HUES48 (cell line): ENCODE measurements around the gene ADH1A.
"Not testable (repeated sequence)": the region's sequence is repeated elsewhere in the genome, so short reads cannot be mapped to it uniquely, and the experiment has no call there.

ENCODE experiments used
- H3K27ac ChIP-seq: one replicate; pipeline ENCODE4 v1.7.0; 2013; ENCODE audit warnings: low read depth, low read length, inconsistent platforms
- H3K27me3 ChIP-seq: 2 replicates; pipeline ENCODE4 v1.6.1; 2013; ENCODE audit warnings: mild to moderate bottlenecking, low read length; ENCODE audit not compliant: control insufficient read depth, insufficient read depth
- H3K36me3 ChIP-seq: 2 replicates; pipeline ENCODE4 v1.6.1; 2013; ENCODE audit warnings: low read length; ENCODE audit not compliant: control insufficient read depth, insufficient read depth
- H3K4me1 ChIP-seq: 2 replicates; pipeline ENCODE4 v1.6.1; 2013; ENCODE audit warnings: mild to moderate bottlenecking, low read length; ENCODE audit not compliant: control insufficient read depth, insufficient read depth
- H3K4me3 ChIP-seq: 2 replicates; pipeline ENCODE4 v1.5.1; 2013; ENCODE audit warnings: mild to moderate bottlenecking, low read depth, low read length
- H3K9ac ChIP-seq: 2 replicates; pipeline ENCODE4 v1.6.1; 2013; ENCODE audit warnings: mild to moderate bottlenecking, low read depth, low read length, moderate library complexity
- H3K9me3 ChIP-seq: 2 replicates; pipeline ENCODE4 v1.6.1; 2013; ENCODE audit warnings: low read length; ENCODE audit not compliant: control insufficient read depth, insufficient read depth

Gene ADH1A

DNA sequence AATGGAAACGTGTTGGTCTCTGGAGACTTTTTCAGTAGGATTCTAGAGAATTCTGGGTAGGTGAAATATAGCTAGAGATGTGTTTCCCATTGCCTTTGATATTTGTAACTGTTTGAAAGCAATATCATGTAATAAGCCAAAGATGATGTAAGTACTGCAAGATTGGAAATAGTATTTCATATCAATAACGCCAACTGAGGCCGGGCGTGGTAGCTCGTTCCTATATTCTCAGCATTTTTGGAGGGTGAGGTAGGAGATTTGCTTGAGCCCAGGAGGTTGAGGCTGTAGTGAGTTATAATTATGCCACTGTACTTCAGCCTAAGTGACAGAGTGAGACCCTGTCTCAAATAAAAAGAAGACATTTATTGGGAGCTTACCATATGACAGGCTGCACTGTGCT is 9.5 kb downstream of the ADH1A start:
- Histone ChIP-seq H3K9me3 (no peaks in the 10 kb centered on the region), H3K27ac (no peak overlapping the region), H3K27me3 (no peaks in the 10 kb centered on the region), H3K9ac (no peak overlapping the region), H3K4me3 (no peak overlapping the region), H3K4me1 (peaks cover 7% of the 10 kb centered on the region; the same call in 1 of the 2 replicates), H3K36me3 (no peaks in the 10 kb centered on the region)

DNA sequence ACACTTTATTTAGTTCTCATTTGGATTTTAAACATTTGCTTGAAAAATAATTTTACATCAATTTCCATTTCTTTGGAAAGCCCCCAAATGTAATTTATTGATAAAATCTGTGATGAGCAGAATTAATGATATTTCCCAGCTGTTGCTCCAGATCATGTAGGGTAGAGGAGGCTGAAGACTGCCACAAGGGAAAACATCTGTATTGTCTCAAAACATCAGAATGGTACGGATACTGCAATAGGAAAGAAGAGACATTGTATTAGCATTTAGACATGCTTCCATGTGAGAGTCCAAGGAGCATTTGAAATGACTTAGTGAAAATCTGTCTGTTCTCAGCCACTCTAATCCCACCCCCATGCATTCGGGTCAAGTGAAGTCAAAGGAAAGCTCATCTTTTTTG is 14.4 kb downstream of the ADH1A start:
- Histone ChIP-seq H3K9me3 (no peaks in the 10 kb centered on the region), H3K27me3 (no peaks in the 10 kb centered on the region), H3K4me1 (peaks cover 7% of the 10 kb centered on the region; the same call in 1 of the 2 replicates), H3K4me3 (no peak overlapping the region), H3K9ac (no peak overlapping the region), H3K27ac (no peak overlapping the region), H3K36me3 (no peaks in the 10 kb centered on the region)

DNA sequence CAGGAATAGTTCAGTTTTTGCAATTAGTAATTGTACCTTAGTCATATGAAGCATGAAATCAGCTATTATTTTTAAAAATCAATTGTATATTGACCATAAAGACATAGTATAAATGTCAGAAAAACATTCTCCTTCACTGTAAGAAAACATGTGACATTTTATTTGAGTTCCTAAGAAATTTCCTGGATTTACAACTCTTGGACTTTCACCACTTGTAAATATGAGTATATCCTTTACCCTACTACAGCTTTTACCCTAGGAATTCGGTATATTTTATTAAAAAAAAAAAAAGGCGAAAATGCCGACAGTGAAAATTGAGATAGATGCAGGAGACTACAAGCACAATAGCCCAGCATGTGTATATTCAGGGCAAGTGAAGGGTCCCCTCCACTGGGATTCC is 14.9 kb downstream of the ADH1A start:
- H3K27ac ChIP-seq: no peak overlapping the region
- H3K4me3 ChIP-seq: no peak overlapping the region
- H3K4me1 ChIP-seq: peaks cover 7% of the 10 kb centered on the region; the same call in 1 of the 2 replicates
- no peaks in the 10 kb centered on the region for H3K27me3 ChIP-seq
- H3K9ac ChIP-seq: no peak overlapping the region
- H3K36me3 ChIP-seq: no peaks in the 10 kb centered on the region
- H3K9me3 ChIP-seq: peaks cover 5% of the 10 kb centered on the region

DNA sequence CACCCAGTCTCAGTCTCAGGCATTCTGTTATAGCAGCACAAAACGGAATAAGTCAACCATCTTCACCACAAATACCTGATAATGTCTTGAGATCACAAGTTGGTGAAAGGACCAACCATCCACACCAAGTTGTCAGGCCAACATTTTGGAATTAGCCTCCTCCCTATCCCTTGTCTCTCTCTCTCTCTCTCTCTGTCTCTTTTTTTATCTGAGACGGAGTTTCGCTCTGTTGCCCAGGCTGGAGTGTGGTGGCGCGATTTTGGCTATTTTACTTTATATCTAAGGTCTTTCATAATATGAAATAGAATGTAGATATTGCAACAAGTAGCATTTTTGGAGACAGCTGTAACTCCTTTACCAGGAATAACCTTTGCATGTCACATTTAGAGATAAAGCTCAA is 15.7 kb downstream of the ADH1A start:
- H3K27me3 ChIP-seq: no peaks in the 10 kb centered on the region
- H3K4me1 ChIP-seq: peaks cover 7% of the 10 kb centered on the region; the same call in 1 of the 2 replicates
- H3K9me3 ChIP-seq: peaks cover 9% of the 10 kb centered on the region
- H3K27ac ChIP-seq: no peak overlapping the region
- H3K9ac ChIP-seq: no peak overlapping the region
- H3K36me3 ChIP-seq: no peaks in the 10 kb centered on the region
- no peak overlapping the region for H3K4me3 ChIP-seq

DNA sequence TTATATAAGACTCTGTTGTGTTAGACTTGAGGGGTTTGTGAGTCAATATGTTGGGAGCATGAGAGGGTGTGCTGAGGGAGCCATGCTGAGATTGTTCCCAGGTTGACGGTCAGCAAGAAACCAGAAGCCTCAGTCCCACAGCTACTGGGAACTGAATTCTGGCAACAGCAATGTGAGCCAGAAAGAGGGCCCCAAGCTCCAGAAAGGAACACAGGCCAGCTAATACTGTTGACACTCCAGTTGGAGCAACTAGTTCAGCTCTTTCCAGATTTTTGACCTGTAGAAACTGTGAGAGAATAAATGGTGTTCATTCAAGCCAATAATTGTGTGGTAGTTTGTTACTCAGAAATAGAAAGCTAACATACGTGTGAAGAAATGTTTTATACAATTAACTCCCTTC is 17.1 kb downstream of the ADH1A start:
- Histone ChIP-seq H3K27me3 (no peaks in the 10 kb centered on the region), H3K27ac (no peak overlapping the region), H3K4me1 (no peaks in the 10 kb centered on the region), H3K9ac (no peak overlapping the region), H3K36me3 (no peaks in the 10 kb centered on the region), H3K4me3 (no peak overlapping the region), H3K9me3 (peaks cover 9% of the 10 kb centered on the region)

DNA sequence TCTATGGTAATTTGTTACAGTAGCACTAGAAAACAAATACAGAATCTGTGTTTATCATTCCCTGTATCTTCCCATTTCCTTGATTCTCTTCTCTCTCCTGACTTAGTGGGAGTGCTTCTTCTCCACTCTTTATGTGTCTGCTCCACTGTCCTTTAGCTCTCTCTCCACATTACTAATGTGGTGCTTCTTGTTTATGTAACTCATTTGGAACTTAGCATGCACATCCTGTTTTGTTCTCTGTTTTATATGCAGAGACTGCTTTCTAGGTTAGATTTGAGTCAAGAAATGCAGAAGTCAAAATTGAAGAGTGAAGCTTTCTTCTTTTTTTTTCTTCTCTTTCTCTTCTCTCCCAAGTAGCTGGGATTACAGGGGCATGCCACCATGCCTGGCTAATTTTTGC is 25.9 kb downstream of the ADH1A start:
- Histone ChIP-seq H3K9me3 (no peaks in the 10 kb centered on the region), H3K36me3 (no peaks in the 10 kb centered on the region), H3K4me1 (no peaks in the 10 kb centered on the region), H3K27me3 (no peaks in the 10 kb centered on the region), H3K4me3 (no peak overlapping the region), H3K9ac (no peak overlapping the region), H3K27ac (no peak overlapping the region)

DNA sequence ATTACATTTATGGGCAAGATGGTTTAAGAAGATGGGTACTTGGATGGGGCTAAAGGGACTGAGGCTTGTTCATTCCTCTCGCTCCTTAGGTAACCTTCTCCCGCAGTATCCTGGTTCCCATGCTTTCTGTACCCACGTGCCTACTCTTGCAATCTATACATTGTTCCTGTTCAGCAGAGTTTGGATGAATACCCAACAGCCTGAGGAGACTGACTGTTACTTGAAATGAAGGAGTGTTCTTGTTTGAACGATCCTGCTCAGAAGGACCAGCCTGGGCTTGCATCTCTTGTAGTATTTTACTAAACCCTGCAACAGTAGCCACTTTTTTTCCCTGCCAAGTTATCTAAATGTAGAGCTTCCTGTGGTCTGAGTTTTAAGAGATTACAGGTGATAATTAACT is 38.0 kb downstream of the ADH1A start:
- no peaks in the 10 kb centered on the region for H3K4me1 ChIP-seq
- no peak overlapping the region for H3K4me3 ChIP-seq
- no peak overlapping the region for H3K9ac ChIP-seq
- no peaks in the 10 kb centered on the region for H3K27me3 ChIP-seq
- no peaks in the 10 kb centered on the region for H3K9me3 ChIP-seq
- no peaks in the 10 kb centered on the region for H3K36me3 ChIP-seq
- no peak overlapping the region for H3K27ac ChIP-seq

DNA sequence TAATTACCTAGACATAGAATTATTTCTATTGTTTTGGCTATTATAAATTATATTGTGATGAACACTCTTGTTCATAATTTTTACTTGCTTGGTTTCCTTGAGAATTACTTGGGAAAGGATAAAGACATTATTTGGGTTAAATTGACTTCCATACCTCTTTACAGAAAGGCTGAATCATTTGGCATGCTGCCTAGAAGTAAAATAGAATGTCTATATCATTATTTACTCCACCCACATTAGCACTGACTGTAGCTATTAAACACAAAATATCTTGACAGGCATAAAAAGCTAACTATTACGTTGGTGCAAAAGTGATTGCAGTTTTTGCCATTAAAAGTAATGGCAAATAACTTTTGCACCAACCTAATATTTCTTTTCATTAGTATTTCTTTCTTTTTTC is 42.1 kb downstream of the ADH1A start:
- Histone ChIP-seq H3K36me3 (no peaks in the 10 kb centered on the region), H3K4me1 (no peaks in the 10 kb centered on the region), H3K9ac (no peak overlapping the region), H3K27ac (no peak overlapping the region), H3K4me3 (no peak overlapping the region), H3K27me3 (no peaks in the 10 kb centered on the region), H3K9me3 (no peaks in the 10 kb centered on the region)

DNA sequence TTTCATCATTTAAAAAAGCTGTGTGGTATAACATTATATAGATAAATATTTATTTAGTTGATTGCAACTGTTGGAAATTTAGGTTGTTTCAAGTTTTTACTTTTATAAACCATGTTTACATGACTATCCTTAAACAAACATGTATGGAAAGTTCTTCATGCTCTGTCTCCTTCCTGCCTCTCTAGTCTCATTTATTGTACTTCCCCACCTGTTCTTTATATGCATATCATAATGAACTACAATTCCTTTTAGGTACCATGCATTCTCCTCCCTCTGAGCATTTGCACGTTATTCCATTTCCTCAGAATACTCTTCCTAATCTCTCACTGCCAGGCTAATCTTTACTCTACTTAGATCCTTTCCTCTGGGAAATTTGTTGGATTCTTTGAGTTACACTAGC is 54.8 kb downstream of the ADH1A start:
- Histone ChIP-seq H3K36me3 (no peaks in the 10 kb centered on the region), H3K27me3 (no peaks in the 10 kb centered on the region), H3K9ac (no peak overlapping the region), H3K4me3 (no peak overlapping the region), H3K9me3 (no peaks in the 10 kb centered on the region; the same call in 1 of the 2 replicates), H3K4me1 (no peaks in the 10 kb centered on the region), H3K27ac (no peak overlapping the region)

DNA sequence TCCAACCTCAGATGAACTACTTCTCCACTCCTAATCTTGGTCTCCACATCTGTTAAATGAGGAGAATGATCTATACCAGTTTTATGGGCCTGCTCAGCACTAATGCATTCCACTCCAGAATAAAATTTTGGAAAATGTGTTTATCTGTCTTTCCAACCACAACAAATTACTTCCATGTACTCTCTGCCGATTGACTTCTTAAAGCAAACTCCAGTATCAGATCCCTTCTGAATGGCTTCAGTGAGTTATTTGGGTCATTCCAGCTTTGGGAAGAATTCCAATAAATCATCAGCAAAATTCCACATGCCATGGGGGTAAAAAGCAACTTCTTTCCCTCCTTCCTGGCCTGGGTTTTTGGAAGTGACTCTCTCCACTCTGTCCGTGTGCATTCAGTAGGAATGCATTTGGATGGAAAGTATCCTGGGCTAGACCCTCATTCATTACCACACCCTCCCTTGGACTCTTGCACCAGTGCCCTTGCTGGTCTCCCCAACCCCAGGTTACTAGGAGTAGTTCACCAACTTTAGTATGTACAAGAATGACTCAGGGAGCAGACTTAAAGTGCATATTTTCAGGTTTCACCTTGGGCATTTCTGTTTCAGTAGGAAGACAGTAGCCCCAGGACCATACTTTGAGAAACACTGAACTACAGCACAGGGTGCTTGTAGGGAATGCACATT is 56.3 kb downstream of the ADH1A start:
- H3K4me3 ChIP-seq: no peak overlapping the region
- no peak overlapping the region for H3K27ac ChIP-seq
- no peaks in the 10 kb centered on the region for H3K36me3 ChIP-seq
- no peak overlapping the region for H3K9ac ChIP-seq
- H3K4me1 ChIP-seq: no peaks in the 10 kb centered on the region
- no peaks in the 10 kb centered on the region for H3K27me3 ChIP-seq
- no peaks in the 10 kb centered on the region; the same call in 1 of the 2 replicates for H3K9me3 ChIP-seq

DNA sequence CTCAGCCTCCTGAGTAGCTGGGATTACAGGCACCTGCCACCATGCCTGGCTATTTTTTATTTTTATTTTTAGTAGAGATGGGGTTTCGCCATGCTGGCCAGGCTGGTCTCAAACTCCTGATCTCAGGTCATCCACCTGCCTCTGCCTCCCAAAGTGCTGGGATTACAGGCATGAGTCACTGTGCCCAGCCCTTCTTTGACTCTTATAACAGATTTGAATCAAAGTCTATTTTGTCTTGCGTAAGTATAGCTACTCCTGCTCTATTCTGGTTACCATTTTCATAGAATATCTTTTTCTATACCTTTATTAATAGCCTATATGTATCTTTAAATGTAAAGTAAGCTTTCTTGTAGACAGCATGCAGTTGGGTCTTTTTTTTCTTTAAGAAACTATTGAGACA is 57.4 kb downstream of the ADH1A start:
- H3K36me3 ChIP-seq, H3K9ac ChIP-seq, H3K27ac ChIP-seq, H3K9me3 ChIP-seq, H3K4me3 ChIP-seq, H3K27me3 ChIP-seq, H3K4me1 ChIP-seq: not testable (repeated sequence)
